ENCODE data around the gene BCL6.

DNA sequence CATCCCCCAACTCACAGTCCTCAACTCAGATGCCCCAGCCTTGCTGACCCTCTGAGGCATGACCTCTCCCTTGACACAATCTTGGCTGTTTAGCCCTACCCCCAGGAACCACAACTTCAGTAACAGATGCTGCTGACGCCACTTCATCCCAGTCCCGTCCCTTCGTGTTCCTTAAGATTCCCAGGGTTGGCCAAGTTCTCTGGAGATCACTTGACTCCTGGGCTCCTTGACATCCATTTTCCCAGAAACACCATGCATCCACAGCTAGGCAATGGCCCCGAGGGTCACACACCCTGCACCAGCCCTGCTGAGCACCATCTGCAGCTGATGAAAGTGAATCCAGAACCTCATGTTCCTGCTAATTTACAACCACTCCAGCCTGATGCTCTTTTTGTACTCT is 49.8 kb downstream of the BCL6 start:
- no peak for TF ChIP-seq POLR2AphosphoS5 (IDR thresholded peaks at IDR 0.05; ENCODE audit: low read depth, low read length)
- TF ChIP-seq SIN3A (IDR thresholded peaks at IDR 0.05; ENCODE audit: borderline replicate concordance, insufficient read depth, low read length) = no peak
- TF ChIP-seq, protein P1, sequence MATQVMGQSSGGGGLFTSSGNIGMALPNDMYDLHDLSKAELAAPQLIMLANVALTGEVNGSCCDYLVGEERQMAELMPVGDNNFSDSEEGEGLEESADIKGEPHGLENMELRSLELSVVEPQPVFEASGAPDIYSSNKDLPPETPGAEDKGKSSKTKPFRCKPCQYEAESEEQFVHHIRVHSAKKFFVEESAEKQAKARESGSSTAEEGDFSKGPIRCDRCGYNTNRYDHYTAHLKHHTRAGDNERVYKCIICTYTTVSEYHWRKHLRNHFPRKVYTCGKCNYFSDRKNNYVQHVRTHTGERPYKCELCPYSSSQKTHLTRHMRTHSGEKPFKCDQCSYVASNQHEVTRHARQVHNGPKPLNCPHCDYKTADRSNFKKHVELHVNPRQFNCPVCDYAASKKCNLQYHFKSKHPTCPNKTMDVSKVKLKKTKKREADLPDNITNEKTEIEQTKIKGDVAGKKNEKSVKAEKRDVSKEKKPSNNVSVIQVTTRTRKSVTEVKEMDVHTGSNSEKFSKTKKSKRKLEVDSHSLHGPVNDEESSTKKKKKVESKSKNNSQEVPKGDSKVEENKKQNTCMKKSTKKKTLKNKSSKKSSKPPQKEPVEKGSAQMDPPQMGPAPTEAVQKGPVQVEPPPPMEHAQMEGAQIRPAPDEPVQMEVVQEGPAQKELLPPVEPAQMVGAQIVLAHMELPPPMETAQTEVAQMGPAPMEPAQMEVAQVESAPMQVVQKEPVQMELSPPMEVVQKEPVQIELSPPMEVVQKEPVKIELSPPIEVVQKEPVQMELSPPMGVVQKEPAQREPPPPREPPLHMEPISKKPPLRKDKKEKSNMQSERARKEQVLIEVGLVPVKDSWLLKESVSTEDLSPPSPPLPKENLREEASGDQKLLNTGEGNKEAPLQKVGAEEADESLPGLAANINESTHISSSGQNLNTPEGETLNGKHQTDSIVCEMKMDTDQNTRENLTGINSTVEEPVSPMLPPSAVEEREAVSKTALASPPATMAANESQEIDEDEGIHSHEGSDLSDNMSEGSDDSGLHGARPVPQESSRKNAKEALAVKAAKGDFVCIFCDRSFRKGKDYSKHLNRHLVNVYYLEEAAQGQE (IDR thresholded peaks at IDR 0.05; ENCODE audit: insufficient read depth in 1 of 2, low read depth in 2 of 2, low read length in 2 of 2) = no peak
- TF ChIP-seq TAF1 (IDR thresholded peaks at IDR 0.05; ENCODE audit: borderline replicate concordance, insufficient read depth, low read length) = no peak
- no peak for TF ChIP-seq FOXP2 (optimal IDR thresholded peaks at IDR 0.05; ENCODE audit: borderline replicate concordance, extremely low read depth, extremely low read length, insufficient read depth)

All from PFSK-1 (cell line).